OCI-M1 (cell line): ENCODE data around the gene MAPK8IP2.

Experiments used
- DNase-seq: peaks from one replicate; lab custom pipeline; 2025; lab: John Stamatoyannopoulos, UW

The MAPK8IP2 gene

DNA sequence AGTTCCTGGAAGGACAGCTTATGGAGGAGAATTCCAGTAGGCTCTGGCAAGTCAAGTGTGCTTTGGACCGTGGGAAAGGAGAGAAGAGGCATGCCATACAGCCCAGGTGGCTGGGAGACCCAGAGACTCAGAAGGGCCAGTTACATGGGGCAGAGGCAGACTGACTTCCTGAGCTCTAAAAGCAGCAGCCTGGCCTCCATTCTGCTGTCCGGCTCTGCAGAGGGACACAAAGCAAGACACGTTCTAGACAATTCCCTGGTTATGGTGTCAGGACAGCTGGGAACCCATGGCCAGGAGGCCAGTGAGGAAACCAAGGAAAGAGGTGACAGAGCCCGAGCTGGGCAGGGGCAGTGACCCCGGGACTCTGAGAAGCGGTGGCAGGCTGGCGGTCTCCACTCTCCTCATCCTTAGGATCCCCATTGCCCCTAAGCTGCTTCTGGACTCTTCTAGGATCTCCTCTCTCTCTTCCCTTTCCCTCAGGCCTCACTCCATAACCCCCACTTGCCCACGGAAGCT is 25.1 kb upstream of the MAPK8IP2 start:
- DNase-seq, result no peak

DNA sequence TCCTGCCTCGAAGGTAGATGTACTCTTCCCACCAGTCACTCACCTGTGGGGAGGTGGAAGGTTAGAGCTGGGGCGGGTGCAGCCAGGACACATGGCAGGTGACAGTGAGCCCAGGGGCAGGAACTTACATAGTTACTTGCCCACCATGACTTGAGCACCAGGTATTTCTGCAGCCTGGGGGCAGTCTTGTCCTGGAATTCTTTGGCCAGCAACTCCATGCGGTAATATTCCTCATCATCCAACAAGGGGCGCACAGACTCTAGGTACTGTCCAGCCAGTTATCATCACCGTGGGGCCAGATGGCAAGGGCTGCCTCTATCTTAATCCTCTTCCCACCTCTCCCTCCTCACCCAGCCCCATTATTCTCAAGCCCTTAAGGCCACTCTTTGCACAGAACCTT is 24.5 kb upstream of the MAPK8IP2 start:
- peak; percentile 49 for DNase-seq

DNA sequence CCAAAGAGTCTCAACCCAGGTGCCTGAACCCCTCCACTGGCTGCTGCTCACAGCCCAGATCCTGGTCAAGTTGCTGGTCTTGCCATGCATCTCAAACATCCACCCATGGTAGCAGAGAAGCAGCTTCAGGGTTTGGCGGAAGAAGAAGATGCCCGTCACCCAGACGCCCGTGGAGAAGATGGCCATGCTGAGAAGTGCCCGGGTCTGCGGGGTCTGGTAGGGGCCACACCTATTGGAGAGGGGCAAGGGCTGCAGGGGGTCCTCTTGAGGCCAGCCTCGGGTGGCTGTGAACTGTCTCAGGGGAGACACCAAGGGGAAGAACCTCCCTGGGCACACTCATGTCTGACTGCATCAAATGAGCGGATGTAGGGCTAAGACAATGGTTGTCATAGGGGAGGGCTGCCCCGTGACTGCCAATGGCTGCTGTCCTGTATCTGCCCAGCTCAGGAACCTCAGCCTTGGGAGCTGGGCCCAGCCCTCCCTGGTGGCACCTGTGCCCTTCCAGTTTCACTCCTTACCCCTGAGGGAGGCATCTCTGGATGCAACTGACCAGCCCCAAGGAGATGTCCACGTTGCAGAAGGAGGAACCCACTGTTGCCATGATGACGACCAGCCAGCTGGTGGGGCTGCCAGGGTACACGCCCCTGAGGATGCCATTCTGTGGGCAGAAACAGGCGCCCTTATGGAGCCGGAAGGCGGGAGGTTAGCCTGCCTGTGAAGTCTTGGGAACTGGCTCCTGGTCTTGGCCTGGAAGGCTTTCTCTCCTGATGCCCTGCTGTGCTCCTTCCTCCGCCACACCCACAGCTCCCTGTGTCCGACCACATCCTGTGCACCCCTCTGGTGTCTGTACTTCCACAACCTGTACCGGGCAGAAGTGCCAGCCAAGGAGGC is 23.5 kb upstream of the MAPK8IP2 start:
- no peak for DNase-seq

DNA sequence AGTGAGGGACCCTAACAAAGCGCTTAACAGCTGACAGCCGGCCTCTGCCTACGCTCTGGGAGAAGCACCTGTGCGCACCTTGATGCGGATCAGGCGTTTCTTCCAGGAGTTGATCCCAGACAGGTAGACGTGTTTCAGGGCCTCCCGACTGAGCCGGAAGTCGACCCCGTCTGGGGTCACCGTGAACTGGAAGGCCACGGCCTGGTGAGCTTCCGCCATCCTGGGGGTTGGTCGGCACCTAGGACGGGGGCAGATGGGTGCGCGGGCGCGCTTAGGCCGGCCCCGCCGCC is 23.0 kb upstream of the MAPK8IP2 start:
- no peak for DNase-seq

DNA sequence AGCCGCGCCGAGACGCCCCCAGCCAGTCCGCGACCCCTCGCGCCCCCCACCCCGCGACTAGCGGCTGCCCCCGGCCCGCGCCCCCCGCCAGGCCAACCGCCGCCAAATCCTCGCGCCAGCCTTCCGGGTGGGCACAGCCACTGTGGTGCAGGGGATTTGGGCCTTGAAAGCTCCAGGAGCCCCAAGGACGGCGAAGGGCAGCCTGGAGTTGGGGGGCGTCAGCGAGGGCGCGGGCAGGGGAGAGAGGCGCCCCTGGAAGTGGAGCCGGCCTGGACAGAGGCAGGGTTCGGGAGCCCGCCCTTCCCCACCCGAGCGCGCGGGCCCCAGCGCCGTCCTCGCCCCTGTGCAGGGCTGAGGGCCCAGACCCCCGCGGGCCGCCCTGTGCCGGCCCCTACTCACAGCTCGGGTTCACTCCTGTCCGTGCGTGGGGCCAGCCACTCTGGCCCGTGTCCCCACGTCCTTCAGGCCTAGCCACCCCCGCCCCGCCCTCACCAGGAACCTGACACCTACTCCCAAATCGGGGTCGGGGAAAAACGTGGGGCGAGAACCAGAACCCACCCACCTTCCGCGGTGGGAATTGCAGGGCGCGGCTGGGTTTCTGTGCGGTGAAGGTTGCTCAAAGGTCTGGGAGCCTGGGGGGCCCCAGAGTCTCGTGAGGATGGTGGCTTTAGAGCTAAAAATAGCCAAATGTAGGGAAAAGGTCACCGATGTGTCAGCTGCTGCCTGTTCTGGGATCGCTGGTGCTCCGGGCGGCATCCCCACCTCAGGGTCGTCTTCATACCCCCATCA is 22.4 kb upstream of the MAPK8IP2 start, which contains the start of gene CPT1B:
TSS of gene CPT1B (minus strand) at position 441 of the 789 bp plus-strand sequence. CDS start 512 bp downstream, outside the sequence.
- DNase-seq, result no peak

DNA sequence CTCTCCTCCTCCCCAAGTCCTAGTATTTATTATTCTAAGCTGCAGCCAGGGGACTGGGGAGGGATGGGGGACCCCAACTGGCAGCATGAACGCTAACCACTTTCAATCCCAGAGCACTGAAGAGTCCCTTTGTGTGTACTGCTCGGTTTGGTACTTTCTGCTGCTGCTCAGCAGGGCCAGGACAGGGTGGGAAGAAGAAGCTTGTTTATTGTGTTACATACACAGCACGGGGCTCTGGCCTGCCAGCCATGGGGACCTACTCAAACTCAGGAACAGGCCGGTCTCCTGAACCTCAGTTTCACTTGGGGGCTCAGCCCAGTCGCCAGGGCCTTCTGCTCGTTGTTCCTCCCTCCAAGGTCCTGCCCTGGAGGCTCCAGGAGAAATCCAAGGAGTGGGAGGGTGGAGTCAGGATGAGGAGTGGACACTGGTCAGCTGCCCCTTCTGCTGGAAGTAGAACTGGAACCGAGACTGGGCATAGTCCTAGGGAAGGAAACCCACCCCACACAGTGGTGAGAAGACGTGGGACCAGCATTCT is 21.8 kb upstream of the MAPK8IP2 start:
- DNase-seq, result no peak

DNA sequence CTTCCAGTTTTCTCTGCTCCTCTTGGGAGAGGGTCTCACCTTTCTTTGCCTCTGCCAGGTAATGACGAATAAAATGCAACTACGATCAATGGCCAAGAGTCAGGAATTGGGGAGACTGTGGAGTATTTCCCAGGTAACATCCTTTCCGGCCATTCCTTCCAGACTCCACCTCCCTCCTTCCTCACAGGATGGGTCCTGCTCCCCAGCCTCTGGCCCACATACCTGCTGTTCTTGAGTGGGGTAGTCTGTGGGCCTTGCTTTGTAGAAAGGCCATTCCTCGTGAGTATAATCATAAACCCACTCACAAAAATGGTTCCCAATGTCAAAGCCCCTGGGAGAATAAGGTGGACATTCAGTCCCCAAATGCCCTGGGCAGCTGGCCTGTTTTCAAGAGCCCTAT is 20.8 kb upstream of the MAPK8IP2 start:
- DNase-seq, result no peak

DNA sequence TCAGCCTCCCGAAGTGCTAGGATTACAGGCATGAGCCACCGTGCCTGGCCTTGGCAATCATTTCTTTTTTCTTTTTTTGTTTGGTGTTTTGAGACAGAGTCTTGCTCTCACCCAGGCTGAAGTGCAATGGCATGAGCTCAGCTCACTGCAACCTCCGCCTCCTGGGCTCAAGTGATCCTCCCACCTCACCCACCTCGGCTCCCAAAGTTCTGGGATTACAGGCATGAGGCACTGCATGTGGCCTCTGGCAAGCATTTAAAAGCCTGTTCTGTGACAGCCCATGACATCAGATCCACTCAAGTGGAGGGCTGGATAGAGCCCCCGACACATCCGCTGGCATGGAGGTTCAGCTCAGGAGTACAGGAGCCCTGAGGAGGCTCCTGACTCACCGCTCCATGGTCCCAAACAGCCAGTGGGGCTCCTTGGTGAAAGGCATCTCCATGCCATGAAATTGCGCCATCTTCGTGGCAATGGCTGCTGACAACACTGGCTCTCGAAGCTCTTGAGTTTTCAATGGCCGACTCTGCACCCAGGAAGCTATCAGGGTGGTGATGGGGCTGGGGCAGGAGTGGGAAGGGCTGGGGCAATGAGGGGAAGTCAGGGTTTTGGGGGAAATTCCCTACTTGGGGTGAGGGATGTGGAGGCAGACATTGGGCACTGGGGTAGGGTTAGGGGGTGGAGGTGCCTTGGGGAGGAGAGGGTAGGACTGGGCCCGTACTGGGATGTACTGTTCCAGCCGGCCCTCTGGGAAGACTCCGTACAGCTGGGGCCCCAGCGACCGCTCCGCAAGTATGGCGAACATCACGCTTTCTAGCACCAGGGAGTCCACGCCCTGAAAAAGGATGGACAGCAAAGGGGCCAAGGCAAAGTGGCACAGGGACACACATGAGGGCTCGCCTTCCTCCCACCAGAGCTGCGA is 19.3 kb upstream of the MAPK8IP2 start:
- DNase-seq, result no peak

DNA sequence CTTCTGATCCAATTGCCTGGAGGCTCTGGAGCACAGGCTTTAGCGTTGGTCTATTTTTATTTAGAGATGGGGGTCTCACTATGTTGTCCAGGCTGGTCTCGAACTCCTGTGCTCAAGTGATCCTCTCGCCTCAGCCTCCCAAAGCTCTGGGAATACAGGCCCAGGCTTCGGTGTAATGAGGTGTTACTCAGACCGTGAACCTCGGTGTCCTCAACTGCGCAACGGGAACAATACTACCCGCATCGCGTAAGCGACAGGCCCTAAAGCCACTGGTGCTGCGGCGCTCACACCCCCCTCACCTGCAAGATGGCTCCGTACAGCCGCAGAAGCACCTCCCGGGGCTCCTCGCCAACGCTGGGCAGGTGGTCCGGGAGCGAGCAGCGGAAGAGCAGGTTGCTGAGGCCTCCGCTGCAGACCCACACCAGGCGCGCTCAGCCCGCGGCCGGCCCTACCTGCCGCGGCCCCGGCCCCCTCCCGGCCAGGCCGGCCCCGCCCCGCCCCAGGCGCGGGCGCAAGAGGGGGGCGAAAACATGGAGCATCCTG is 18.6 kb upstream of the MAPK8IP2 start:
- peak; percentile 44 for DNase-seq

DNA sequence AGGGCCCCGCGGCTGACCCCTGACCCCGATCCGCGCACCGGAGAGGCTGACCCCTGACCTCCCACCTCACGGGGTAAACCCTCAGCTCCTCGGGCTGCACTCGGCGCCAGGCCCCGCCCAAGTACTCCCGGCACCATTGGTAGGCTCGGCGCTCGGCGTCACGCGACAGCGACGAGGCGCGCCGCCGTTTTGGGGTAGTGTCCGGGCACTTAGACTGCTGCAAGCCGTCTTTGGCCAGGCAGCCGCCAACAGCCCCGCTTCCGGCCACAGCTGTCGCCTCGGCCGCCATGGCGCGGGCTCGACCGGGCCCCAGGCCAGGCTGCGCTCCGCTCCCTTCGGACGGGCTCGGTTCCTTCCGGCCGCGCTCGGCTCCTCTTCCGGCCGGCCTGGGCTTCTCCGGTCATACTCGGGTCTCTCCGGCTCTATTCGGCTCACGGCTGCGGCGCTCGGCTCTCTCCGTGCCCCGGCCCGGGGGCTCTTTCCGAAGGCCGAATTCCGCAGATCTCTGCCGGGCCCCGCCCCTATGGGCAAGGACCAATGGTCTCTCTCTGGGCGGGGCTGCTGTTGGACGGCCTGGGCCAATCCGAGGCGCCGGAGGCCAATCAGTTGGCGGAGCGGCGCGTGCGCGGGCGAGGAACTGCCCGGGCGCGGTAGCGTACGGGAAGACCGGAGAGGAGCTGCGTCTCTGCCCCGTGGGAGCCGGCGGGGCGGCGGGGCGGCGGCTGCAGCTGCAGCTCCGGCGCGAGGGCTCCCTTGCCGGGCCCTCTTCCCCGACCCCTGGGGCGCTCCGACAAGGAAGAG is 17.9 kb upstream of the MAPK8IP2 start, which contains the start of gene CHKB:
TSS of gene CHKB (minus strand) at position 357 of the 801 bp plus-strand sequence. CDS start at position 289, 68 bp downstream.
- peak; percentile 99 for DNase-seq

DNA sequence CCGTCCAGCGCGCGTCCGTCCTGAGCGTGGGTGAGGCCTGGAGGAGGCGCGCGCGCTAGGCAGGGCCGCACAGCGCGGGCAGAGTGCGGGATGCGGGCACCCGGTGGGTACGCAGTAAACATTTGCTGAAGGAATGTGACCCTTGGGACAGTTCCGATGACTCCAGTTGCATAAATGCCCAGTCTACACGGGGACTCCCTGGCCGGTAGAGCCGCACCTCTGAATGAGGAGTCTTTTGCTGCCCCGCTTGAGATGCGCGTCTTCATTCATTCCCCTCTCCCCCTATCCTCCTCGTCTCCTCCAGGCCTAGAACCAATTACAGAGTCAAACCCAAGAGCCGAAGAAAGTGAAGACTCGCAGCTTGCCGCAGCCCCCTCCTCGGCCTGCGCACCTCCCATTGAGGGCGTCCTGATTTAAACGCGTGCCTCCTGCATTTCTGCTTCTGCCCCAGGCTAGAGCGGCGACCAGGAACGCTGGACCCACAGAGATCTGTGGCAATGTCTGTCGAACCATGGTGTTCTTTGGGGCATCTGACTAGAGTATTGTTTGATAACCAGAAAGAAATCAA is 17.2 kb upstream of the MAPK8IP2 start:
- no peak for DNase-seq

DNA sequence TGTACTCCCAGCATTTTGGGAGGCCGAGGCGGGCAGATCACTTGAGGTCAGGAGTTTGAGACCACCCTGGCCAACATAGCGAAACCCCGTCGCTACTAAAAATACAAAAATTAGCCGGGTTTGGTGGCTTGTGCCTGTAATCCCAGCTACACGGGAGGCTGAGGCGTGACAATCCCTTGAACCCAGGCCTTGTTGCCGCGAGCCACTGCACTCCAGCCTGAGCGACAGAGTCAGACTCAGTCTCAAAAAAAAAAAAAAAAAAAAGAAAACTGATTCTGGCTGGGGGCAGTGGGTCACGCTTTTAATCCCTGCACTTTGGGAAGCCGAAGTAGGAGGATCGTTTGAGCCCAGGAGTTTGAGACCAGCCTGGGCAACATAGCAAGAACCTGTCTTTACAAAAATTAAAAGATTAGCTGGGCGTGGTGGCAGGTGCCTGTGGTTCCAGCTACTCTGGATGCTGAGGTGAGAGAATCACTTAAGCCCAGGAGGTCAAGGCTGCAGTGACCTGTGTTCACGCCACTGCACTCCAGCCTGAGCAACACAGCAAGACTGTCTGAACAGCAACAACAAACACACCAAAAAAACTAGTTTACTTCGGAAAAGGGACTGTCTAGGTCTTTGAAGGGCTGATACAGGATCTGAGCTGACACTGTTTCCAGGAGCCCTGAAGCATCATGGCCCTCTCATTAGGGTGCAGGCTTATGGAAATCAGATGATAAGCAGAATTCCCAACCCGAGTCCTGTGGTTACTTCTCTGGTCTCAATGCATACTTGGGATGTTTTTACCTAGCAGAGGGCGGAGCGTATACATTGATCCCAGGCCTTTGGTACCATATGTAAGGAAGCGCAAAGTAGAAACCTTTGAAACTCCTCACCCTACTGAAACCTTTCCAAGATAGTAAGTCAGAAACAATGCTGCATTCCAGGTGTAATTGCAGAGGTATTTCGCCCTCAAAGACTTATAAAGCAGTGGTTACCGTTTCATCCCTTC is 16.2 kb upstream of the MAPK8IP2 start:
- no peak for DNase-seq

DNA sequence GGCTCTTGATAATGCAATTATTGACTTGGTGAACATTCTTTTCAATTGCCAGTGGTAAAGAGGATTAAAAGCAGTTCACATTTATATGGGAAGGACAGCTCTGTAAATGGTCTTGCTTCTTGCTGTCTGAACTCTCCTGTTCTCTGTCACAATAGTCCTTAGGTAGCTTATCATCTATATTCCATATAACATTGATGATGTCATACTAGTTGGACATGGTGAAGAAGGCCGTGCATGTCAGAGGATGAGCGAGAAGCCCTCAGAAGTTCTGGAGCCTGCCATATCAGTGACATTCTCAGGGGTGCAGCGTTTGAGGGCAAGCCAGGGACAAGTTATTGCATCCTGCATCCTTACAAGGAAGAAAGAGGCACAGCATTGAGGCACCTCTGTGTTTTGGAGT is 15.4 kb upstream of the MAPK8IP2 start:
- no peak for DNase-seq

DNA sequence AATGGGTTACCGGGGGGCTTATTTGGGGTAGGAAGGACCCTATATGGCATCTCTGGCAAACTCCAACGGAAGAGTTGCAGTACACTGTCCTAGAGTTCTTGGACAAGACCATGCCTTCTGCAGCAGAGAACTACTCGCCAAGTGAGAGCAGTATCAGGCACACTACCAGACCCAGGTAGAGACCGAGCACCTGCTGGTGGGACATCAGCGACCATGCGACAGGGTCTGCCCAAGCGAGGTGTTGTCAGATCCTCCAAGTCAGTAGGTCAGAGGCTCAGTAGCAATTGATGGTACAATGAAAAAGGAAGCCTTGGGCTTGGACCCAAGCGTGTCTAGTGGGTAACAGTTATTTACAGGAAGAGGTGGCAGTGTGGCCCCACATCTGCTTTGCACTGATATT is 14.8 kb upstream of the MAPK8IP2 start:
- DNase-seq, result no peak

DNA sequence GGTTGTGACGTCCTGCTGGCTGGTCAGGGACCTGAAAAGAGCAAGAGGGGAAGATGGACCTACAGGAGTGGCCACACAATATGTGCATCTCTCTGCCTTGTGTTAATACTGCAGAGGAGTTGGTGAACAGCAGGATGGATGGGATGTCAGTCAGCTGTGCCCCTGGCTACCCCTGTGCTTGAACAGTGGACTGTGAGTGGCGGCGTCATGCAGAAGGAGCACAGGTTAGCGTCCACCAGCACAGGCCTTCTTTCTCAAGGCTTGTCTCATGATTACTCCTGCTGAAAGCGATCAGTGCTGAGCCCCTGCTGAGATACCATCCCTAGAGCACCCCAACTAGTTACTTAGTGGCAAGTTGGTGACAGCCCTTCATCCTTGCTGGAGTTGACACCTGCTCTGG is 14.2 kb upstream of the MAPK8IP2 start:
- DNase-seq, result no peak

DNA sequence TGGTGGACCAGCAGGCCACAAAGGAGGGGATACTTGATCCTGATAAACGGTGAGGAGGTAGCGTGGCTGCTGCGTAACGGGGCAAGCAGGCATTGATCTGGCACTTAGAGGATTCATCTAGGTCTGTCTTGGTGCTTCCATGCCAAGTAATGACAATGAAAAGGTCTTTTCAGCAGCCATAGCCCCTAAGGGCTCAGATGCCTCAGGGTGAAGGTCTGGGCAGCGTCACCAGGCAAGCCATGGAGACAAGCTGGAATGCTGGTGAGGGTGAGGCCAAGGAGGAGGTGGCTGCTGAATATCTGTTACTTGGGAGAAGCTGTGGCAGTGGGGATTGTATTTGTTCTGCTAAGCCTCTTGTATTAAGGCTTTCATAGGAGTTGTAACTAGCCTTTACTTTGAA is 13.2 kb upstream of the MAPK8IP2 start:
- DNase-seq, result no peak

DNA sequence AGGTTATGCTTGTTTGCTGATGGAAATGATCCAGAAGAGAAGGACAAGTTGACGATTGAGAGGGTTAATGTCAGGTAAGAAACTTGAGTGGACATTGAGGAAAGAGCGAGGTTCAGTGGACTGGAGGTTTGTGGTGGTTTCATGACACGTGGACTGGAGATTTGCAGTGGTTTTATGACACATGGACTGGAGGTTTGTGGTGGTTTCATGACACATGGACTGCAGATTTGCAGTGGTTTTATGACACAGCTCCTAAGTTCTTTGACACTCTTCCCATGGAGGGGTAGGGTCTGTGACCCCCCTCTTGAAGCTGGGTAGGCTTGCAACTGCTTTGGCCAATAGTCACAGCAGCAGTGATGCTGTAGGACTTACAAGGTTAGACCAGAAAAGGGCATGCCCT is 5.4 kb upstream of the MAPK8IP2 start:
- DNase-seq, result no peak

DNA sequence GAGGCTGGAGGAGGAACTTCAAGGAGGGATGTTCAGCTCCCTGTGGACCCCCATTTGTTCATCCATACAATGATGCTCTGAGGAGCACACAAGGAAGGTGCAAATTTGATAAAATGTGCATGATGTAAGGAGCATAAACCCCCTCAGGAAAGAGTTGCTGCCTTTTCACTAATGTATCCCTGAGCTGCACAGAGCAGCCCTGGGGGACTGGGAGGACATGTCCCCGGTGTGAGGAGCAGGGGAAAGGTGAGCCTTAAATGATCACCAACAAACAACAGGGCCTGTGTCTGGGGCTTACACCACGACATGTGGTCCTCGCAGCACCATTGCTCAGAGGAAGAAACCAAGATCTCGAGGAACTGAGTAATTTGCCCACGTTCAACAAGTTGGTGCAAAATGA is 3.5 kb upstream of the MAPK8IP2 start:
- DNase-seq, result no peak
